Sigmoid colon (tissue), 7 donors: ENCODE data around the gene ZBTB40. TPM values are rescaled to one million over a fixed set of nuclear protein-coding genes. Genes with fewer than 3 reads are reported as not detected.

Experiments used
- DNase-seq: peaks from one replicate; pipeline ENCODE4 v3.0.0-alpha.2; 2019
- H3K27ac ChIP-seq, 4 donors: fragments of 200-600 bp; sonication (generic); one replicate each; pipeline ENCODE4 v1.5.1; 2016 to 2019; ENCODE audit warnings: mild to moderate bottlenecking in 1 of 4
- H3K27me3 ChIP-seq, 3 donors: fragments of 200-600 bp; sonication (generic); one replicate each; pipeline ENCODE4 v1.5.1; 2019; ENCODE audit warnings: mild to moderate bottlenecking in 1 of 3
- H3K36me3 ChIP-seq, 4 donors: fragments of 200-600 bp; sonication (generic); one replicate each; pipeline ENCODE4 v1.5.1; 2016 to 2019
- H3K4me1 ChIP-seq, 4 donors: fragments of 200-600 bp; sonication (generic); one replicate each; pipeline ENCODE4 v1.5.1; 2017 to 2019
- H3K4me3 ChIP-seq, 4 donors: fragments of 200-600 bp; sonication (generic); one replicate each; pipeline ENCODE4 v1.5.1; 2017 to 2019; ENCODE audit warnings: mild to moderate bottlenecking in 2 of 4, moderate library complexity in 1 of 4
- H3K9me3 ChIP-seq, 4 donors: fragments of 200-600 bp in 3 of 4; sonication (generic) in 3 of 4; one replicate each; pipeline versions ENCODE4 v1.5.1 to v1.6.1; 2013 to 2019
- CTCF ChIP-seq, 4 experiments: fragments of 450-650 bp in 3 of 4; fragments of 200-600 bp in 1 of 4; IDR thresholded peaks; one replicate each; pipeline ENCODE4 v1.5.1; 2016 to 2019; ENCODE audit warnings: antibody characterized with exemption in 4 of 4, mild to moderate bottlenecking in 3 of 4, moderate library complexity in 2 of 4
- EP300 ChIP-seq, 4 donors: sonication (generic); formaldehyde crosslinking; IDR thresholded peaks; one replicate each; pipeline ENCODE4 v1.6.1; 2017; ENCODE audit warnings: antibody characterized with exemption in 4 of 4
- POLR2A ChIP-seq, 2 donors: fragments of 450-650 bp; IDR thresholded peaks; one replicate each; pipeline ENCODE4 v1.6.1; 2016; ENCODE audit warnings: antibody characterized with exemption in 2 of 2, mild to moderate bottlenecking in 2 of 2, moderate library complexity in 2 of 2
- POLR2AphosphoS5 ChIP-seq, 4 donors: sonication (generic); formaldehyde crosslinking; IDR thresholded peaks; one replicate each; pipeline ENCODE4 v1.6.1; 2017; ENCODE audit warnings: antibody characterized with exemption in 4 of 4
- WGBS, 2 donors: extraction: QIAGEN DNeasy Blood & Tissue Kit; methylation state at CpG; one replicate each; pipeline ENCODE4 v1.1.7; 2013; 5-methylcytosine and 5-hydroxymethylcytosine counted together
- intact Hi-C: fragments of 100-400 bp; cut with DNase I; formaldehyde crosslinking; loops from one replicate; pipeline ENCODE4 v1.15.1; 2023
- polyA plus RNA-seq, 3 donors: library from polyadenylated mRNA; stranded (reverse); fragments of 200-250 nt; gene quantifications; one replicate each; pipeline ENCODE4 v1.2.3, GENCODE V29; 2013
- total RNA-seq, 4 donors: library from RNA; depleted of rRNA; stranded (reverse); fragments of >200 nt; gene quantifications; one replicate each; pipeline ENCODE4 v1.1.0, GENCODE V29; 2016
- donor health status: healthy with polysubstance abuse.
- donor health status: Bipolar disorder and iron deficiency.
- donor health status: healthy.

The ZBTB40 gene, protein sequence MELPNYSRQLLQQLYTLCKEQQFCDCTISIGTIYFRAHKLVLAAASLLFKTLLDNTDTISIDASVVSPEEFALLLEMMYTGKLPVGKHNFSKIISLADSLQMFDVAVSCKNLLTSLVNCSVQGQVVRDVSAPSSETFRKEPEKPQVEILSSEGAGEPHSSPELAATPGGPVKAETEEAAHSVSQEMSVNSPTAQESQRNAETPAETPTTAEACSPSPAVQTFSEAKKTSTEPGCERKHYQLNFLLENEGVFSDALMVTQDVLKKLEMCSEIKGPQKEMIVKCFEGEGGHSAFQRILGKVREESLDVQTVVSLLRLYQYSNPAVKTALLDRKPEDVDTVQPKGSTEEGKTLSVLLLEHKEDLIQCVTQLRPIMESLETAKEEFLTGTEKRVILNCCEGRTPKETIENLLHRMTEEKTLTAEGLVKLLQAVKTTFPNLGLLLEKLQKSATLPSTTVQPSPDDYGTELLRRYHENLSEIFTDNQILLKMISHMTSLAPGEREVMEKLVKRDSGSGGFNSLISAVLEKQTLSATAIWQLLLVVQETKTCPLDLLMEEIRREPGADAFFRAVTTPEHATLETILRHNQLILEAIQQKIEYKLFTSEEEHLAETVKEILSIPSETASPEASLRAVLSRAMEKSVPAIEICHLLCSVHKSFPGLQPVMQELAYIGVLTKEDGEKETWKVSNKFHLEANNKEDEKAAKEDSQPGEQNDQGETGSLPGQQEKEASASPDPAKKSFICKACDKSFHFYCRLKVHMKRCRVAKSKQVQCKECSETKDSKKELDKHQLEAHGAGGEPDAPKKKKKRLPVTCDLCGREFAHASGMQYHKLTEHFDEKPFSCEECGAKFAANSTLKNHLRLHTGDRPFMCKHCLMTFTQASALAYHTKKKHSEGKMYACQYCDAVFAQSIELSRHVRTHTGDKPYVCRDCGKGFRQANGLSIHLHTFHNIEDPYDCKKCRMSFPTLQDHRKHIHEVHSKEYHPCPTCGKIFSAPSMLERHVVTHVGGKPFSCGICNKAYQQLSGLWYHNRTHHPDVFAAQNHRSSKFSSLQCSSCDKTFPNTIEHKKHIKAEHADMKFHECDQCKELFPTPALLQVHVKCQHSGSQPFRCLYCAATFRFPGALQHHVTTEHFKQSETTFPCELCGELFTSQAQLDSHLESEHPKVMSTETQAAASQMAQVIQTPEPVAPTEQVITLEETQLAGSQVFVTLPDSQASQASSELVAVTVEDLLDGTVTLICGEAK
- total RNA-seq = 10 to 100 TPM; 14.3 to 22.2 (median 15.9) TPM
- 10 to 100 TPM in 1 of 3 donors, 1 to 10 TPM in 2; 1.8 to 10.3 (median 1.8) TPM for polyA plus RNA-seq

- 0% methylated on average over 68 of the region's 68 CpGs for WGBS, 2 donors
- intact Hi-C loops = no loop called here
Observed at GRCh38 chr1:22451702-22452480, at the start of gene ZBTB40. TSS of gene ZBTB40 (plus strand) at chr1:22451851. CDS start at chr1:22489949, 38,098 bp downstream.

DNA sequence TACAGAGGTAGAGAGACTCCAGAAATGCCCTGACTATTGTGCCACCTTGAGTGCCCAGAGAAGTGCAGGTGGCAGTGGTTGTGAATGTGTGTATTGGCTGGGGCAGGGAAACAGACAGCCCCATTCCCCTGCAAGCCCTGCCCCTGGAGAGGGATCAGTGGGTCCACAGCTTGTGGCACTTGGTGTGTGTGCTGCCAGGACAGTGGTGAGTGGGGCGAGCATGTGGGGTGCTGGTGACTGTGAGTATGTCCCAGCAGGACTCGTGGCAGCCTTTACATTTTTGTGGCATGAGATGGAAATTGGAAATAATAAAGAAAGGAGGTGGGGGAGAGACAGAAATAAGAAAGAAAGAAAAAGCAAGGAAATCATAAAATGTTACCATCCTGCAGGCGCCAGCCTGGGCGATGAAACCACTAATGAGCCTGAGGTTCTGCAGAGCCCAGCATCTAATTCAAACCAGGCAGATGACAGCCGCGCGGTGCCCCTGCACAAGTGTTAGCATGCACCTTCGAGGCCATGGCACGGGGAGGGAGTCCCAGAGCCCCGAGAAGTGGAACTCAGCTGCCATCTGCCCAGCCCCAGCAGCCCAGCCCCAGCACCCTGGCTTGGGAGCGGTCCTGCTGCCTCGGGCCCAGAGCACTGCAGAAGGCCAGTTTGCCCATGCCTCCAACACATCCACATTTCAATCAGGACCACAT lies 49.1 kb upstream of the ZBTB40 start:
- DNase-seq = no peak
- intact Hi-C loops = no loop called here
- Histone ChIP-seq H3K4me1 (no peaks in the 10 kb centered on the region), H3K27ac (no peak overlapping the region), H3K4me3 (no peak overlapping the region), H3K9me3 (no peaks in the 10 kb centered on the region), H3K27me3 (peaks cover 0 to 39% (median 3%) of the 10 kb centered on the region in 3 donors), H3K36me3 (no peaks in the 10 kb centered on the region)
- no peak for TF ChIP-seq POLR2A (IDR thresholded peaks at IDR 0.05)
- TF ChIP-seq EP300 (IDR thresholded peaks at IDR 0.05) = no peak
- TF ChIP-seq CTCF (IDR thresholded peaks at IDR 0.05) = no peak
- no peak for TF ChIP-seq POLR2AphosphoS5 (IDR thresholded peaks at IDR 0.05)
- WGBS, 2 donors = 78 to 81% methylated on average over 12 of the region's 12 CpGs

More at GRCh38 chr1:22451702-22452480, at the start of gene ZBTB40:
- peaks cover 0 to 45% (median 12%) of the 10 kb centered on the region in 4 donors for H3K4me1 ChIP-seq
- TF ChIP-seq POLR2A (IDR thresholded peaks at IDR 0.05) (peak; percentile 24 to 30), CTCF (IDR thresholded peaks at IDR 0.05) (no peak), POLR2AphosphoS5 (IDR thresholded peaks at IDR 0.05) (peak; percentile 83 to 92 (median 88)), EP300 (IDR thresholded peaks at IDR 0.05) (peak in 2 of 4 donors; percentile 56 to 57)
- H3K4me3 ChIP-seq = peak within 1 kb of the TSS; percentile 86 to 93 (median 88)
- peak; percentile 99 for DNase-seq
- H3K9me3 ChIP-seq = no peaks in the 10 kb centered on the region
- peak within 1 kb of the TSS; percentile 94 to 97 (median 94) for H3K27ac ChIP-seq
- H3K27me3 ChIP-seq = no peaks in the 10 kb centered on the region
- H3K36me3 ChIP-seq = no peaks in the 10 kb centered on the region

DNA sequence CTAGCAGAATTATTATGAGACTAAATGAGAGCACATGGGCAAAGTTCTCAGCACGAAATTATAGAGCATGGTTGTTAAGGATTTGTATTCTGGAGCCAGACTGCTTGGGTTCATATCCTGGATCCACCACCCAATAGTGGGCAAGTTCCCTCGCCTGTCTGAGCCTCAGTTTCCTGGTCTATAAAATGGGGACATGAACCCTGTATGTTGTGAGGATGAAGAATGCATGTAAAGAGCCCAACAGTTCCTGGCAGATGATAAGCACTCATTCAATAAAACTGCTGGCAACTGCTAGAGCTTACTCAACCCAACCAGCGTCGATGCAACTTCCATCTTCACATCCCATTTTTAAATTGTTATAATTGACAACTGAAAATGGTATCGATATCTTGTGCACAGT lies 47.2 kb upstream of the ZBTB40 start:
- intact Hi-C loops = no loop called here
- Histone ChIP-seq H3K4me1 (no peaks in the 10 kb centered on the region), H3K9me3 (no peaks in the 10 kb centered on the region), H3K27ac (no peak overlapping the region), H3K4me3 (no peak overlapping the region), H3K36me3 (no peaks in the 10 kb centered on the region), H3K27me3 (peaks cover 0 to 34% (median 2%) of the 10 kb centered on the region in 3 donors)
- no peak for DNase-seq
- 56 to 80% methylated on average over 5 of the region's 5 CpGs for WGBS, 2 donors
- TF ChIP-seq POLR2AphosphoS5 (IDR thresholded peaks at IDR 0.05) = no peak
- TF ChIP-seq EP300 (IDR thresholded peaks at IDR 0.05) = no peak
- TF ChIP-seq CTCF (IDR thresholded peaks at IDR 0.05) = no peak
